Fibroblast of skin of left quadriceps (primary cell): ENCODE measurements around the gene PLRG1.
"Not testable (repeated sequence)": the region's sequence is repeated elsewhere in the genome, so short reads cannot be mapped to it uniquely, and the experiment has no call there.

Experiments used
- DNase-seq, 2 experiments: peaks; one replicate each; pipeline ENCODE4 v3.0.0-alpha.2; 2013; ENCODE audit warnings: low read depth in 2 of 2

The PLRG1 gene

DNA sequence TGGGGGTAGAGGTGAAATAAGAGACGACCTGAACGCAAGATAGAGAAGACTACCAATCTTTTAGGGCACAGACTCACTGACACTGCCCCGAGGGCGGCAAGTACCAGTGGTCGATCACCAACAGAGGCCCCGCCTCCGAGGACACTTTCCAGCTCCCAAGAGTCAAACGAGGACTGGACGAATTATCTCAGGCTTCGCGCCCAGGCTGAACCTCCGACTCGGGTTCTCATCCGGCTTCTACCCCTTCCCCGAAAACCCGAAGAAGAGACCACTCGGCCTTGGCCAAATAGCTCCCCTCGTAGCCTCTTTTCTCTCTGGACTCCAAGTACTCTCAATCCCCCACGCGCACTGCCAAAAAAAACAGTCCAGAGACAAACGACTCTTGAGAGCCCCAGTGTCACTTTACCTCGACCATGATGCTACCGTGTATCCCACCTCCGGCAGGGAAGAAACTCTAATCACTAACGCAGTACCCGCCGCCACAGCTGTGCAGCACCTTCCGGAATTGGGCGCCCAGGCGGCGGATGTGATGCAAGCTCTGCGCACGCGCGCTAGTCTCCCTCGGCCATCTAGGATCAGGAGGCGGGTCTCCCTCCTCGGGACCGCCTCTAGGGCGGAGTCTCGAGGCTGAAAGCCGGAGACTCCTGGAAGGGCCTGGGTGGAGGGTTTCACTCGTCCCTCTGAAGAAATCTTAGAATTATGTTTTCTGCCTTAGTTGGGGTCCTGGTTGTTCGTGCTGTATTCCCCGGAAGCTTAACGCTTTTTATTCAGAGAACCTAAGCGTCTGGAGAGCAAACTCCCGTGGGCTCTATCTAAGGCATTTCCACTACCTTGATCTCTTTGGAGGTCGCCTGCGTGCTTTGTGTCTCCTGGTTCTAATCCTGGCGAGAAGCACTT, at the start of gene PLRG1:
Gene PLRG1 (minus strand): TSS at position 507 of the 897 bp plus-strand sequence. CDS start 92 bp downstream, at position 415.
- DNase-seq: peak; percentile 87 to 89

DNA sequence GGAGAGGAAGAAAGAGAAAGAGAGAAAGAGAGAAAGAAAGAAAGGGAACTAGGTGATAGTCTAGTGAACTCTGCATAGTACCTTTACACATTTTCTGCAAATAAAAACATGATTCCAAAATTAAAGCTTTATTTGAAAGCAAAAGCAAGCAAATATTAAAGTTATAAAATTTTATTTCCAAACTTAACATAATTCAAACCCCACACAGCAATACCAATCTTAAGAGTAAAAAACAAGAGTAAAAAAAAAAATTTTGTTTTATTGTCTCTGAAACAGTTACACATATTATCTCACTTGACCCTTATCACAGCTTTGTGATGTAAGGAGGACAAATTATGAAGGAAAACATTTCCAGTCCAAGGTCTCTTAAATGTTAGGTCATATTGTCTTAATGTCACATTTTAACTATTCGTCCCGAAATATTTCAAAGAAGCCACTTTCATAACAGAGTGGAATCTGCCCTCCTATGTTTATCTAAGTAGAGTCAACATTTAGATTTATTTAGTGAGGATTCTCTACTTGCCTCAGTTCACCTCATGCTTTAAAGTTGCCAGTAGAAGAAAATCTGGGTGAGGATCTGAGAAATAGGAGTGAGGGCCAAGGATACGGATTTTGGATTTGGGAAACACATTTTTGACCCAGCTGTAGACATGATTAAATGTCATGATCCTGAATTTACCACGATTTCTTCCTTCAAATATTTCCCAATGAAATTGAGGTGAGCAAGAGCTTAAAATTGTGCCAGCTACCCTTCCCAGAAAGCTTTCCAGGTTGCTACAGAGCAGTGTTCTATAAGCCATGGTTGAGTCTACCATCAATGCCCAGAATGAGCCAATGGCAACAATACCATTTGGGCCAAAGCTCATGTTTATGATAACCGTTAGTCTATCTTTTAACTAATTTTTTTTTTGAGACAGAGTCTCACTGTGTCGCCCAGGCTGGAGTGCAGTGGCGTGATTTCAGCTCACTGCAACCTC, 47.9 kb upstream of the PLRG1 start:
- DNase-seq: no peak

DNA sequence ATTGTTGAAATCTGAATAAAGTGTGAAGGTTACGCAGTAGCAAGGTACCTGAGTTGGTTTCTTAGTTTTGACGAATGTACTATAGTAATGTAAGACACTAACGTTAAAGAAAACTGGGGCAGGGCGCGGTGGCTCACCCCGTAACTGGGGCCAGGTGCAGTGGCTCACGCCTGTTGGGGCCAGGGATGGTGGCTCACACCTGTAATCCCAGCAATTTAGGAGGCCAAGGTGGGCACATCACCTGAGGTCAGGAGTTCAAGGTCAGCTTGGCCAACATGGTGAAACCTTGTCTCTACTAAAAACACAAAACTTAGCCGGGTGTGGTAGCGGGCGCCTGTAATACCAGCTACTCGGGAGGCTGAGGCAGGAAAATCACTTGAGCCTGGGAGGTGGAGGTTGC, 47.1 kb upstream of the PLRG1 start:
- DNase-seq: not testable (repeated sequence)

DNA sequence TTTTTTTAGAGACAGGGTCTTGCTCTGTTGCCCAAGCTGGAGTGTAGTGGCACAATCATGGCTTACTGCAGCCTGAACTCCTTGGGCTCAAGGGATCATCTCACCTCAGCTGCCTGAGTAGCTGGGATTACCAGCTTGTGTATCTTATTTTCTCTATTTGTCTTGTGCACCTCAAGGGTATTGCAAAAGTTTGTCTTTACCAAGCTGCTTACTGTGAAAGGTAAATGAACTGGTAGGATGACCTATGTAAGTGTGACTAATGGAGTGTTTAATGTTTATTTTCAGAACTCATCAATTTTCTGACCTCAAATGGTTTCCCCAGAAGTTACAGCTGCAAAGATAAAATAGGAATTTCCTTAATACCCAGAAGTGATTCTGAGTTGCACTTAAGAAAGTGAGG, 45.6 kb upstream of the PLRG1 start:
- no peak for DNase-seq

DNA sequence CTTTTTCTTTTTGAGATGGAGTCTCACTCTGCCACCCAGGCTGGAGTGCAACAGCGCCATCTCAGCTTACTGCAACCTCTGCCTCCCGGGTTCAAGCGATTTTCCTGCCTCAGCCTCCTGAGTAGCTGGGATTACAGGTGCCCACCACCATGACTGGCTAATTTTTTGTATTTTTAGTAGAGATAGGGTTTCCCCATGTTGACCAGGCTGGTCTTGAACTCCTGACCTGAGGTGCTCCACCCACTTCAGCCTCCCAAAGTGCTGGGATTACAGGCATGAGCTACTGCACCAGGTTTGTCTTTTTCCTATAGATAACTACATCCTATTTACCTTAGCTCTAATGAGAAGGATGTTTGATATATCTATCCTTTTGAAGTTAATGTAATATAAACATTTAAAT, 44.1 kb upstream of the PLRG1 start:
- not testable (repeated sequence) for DNase-seq

DNA sequence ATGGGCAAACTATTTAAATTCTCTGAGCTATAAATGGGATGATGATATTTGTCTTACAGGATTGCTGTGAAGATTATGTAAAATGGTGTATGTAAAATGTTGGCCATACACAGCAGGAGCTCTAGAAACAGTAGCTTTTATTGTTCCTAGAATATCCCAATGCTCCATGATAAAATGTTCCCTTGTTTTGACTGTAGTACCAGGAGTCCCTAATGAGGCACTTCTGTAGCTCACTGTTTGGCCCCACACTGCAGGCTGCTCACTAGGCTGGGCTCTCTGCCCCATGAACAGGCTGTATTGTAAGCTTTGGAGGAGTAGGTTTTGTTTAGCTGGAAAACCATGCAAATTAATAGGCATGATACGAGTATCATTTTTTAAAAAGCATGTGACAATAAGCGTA, 43.7 kb upstream of the PLRG1 start:
- no peak for DNase-seq

DNA sequence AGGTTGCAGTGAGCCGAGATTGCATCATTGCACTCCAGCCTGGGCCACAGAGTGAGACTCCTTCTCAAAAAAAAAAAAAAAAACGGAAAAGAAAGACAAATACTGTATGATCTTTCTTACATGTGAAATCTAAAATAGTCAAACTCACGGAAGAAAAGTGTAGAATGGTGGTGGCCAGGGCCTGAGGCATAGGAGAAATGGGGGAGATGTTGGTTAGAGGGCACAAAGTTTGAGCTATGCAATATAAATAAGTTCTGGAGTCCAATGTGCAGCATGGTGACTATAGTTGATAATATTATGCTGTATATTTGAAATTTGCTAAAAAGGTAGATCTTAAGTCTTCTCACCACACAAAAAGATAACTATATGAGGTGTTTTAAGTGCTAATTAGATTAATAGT, 41.7 kb upstream of the PLRG1 start:
- DNase-seq: no peak

DNA sequence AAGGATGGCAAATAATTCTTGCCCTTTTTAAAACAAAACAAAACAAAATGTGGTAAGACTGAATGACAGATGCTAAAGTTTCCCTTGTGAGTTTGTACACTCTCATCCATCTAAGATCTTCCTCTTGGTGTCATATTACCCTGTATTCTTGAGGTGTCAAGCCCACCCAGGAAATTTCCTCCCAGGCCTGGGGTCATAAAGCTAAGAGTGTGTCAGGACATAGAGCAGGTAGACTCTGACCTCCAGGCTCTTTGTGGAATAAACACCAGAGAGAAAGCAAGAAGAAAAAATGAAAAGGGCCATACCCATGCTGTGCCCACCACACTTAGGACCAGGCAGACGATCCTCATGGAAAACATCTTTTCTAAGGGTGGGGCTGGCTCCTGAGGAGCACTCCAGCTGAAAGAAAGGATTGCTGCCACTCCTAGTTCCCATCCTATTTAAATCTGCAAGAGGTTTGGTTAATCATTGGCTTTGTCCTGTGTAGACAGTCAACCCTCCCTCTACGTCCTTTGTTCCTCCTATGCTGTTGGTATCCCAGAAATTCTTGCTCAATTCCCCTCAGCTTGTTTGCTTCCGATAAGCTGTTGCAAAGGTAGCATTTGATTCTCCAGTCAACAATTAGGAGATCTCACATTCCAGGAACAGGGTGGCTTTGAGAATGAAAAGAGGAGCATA, 40.3 kb upstream of the PLRG1 start, which contains the start of gene FGA:
Gene FGA (minus strand): TSS at position 414 of the 678 bp plus-strand sequence. CDS start 55 bp downstream, at position 359.
- DNase-seq: no peak

DNA sequence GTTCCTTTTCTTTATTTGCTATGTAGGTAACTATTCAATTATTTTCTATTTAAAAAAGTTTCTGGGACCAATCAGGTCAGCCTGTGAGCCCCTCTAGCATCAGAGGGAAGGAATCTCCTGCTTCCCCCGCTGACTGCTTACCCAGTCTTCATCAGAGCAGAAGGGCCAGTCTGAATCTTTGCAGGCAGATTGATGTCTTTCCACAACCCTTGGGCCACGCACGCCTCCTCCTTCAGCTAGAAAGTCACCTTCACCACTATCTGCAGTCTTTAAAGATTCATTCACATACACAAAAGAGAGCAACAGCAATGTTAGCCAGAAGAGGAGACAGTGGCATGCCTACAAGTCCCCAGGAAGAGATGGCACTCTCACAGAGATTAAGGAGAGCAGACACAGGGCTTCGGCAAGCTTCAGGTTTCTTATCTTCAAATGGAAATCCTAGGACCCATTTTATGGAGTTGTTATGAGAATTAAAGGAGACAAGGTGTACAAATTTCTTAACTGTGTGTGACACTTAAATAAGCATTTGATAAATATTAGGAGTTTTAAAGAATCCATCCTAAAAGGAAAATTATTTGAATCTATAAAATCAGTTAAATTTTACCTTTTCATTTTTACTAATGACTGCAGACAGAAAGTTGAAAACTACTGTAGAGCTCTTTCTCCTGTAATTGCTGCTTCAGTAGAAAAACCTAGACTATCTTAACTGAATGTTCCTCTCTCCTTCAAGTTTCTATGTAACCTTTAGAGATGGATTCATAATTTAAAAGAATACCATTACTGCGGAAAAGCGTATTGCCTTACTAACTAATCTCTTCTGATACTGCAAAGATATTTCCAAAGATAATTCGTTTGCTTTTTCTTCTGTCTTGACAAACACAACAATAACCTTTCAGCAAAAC, 39.3 kb upstream of the PLRG1 start:
- DNase-seq: no peak

DNA sequence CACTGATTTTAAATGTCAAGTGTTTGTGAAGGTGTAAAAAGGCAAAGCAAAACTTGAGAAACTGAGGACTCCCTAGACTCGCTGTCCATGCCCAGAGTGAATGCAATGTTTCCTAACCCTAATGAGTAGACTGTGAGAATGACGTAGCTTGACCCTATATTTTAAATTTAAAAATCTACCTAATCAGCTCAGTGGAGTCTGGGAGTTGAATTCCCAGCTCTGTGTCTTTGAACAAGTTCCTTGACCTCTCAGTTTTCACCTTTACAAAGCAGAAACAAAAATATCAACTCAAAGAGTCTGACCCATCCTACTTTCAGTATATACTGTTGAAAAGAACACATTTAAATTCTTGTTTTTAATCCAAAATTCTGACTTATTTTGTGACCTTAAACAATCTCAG, 38.0 kb upstream of the PLRG1 start:
- DNase-seq: no peak

DNA sequence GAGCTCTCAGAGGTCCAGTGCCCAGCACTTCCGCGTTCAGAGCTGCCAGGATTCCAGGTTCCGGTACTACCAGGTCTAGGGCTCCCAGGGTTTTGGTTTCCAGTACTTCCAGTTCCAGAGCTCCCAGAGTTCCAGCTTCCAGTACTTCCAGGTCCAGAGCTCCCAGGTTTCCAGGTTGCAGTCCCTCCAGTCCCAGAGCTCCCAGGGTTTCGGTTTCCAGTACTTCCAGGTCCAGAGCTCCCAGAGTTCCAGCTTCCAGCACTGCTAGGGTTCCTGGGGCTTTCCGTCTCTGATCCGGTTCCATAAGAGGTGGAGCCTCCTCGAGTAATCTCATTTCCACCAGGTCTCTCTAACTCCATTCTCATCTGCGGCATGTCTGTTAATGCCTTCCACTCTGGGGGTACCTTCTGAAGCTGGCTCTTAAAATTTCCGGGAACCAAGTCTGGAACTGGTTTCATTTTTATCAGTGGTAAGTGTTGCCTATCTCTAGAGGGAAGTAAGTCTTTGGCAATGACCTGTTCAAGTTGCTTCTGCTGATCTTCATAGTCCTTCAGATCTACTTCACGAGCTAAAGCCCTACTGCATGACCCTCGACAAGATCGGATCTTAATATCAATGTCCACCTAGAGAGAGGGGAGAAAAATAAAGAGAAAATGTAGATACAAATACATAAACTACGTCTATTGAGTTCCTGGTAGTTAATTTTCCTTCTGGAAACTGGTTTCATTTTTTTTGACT, 36.3 kb upstream of the PLRG1 start:
- DNase-seq: no peak

DNA sequence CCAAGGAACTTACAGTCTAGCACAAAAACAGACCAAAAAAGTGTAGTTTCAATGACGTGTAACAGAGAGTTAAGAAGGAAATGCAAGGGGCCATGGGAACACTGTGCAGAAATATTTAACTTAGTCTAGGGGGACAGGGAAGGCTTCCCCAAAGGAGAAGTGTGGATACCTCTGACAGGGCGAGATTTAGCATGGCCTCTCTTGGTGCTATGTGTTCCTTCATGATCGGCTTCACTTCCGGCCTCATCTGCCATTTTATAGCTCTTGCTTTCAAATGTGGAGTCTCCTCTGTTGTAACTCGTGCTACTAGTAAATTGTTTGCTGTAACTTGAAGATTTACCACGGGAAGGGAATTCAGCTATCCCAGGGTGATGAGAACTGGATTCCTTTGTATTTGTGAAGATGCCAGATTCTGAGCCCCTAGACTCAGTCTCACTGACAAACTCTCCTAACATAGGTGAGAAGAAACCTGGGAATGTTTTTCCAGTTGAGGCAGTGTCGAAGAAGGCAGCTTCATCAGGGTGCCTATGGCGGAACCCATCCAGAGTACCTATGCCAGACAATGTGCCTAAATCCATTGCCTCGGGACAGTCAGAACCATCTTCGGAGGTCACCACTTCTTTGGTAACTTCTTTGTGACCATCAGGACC, 35.3 kb upstream of the PLRG1 start:
- no peak for DNase-seq

DNA sequence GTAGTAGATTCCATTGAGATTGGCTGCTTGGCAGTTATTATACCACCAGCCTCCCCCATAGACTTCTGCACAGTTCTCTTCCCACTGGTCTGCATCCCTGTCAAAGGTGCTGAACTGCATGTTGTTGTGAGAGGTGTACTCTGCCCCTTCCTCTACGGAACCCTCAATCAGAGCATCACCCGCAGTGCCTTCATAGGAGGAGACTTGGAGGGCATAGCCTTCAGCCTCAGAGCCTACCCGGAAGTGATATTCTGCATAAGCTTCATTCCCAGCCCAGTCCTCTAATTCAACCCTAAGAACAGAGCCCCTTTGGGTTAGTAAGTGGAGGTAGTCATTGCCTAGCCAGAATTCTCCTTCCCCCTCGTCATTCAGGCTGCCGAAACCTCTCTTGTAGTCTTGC, 34.1 kb upstream of the PLRG1 start:
- DNase-seq: no peak

DNA sequence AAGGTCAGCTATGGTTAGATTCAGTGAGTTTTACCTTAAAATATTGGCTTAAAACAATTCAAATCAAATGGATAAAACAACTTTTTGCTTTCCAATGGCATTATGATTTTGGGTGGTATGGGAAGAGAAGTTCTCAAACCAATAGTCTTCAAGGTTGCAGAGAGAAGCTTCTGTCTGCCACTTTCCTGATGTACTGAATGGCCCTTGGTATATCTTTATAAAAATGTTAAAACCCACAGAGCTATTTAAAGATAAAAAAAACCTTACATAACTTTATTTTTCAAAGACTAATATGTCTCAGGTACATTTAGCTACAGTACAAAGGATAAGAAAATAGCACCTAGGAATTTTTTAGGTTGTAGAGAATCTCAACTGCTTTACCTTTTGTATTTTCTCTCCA, 33.5 kb upstream of the PLRG1 start:
- DNase-seq: no peak

DNA sequence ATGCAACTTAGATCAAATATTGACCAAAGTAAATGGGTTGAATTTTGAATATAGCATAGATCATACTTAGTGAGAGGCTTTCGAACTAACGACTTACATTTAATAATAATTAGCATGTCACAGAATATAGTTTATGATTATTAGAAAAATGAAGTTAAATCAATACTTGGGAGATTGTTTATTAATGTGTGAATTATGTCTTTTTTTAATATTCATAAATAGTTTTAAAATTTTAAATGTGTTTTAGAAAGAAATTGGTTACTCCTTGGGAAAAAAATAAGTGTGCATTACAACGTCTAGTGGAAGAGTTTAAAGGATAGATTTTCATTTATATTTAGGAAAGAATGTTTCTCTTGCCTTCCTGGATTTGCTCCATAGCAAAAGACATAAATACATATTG, 33.0 kb upstream of the PLRG1 start:
- no peak for DNase-seq

DNA sequence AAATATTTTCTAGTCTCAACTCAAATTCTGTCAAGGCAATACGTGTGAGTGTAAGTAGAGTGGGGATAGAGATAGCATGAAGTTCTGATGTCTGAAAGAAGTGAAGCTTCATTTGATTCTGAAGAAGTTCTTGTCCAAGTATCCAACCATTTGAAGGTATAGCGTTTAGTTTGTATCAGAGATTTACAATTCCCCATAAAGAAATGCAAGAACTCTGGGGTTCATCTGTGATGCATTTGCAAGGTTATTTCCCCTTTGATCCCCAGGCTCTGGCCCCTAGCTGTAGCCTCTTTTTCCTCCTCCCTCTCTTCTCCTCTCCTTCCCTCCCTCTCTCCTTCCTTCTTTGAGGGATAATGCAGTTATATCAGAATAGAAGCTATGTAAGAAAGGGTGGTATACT, 32.5 kb upstream of the PLRG1 start:
- no peak for DNase-seq

DNA sequence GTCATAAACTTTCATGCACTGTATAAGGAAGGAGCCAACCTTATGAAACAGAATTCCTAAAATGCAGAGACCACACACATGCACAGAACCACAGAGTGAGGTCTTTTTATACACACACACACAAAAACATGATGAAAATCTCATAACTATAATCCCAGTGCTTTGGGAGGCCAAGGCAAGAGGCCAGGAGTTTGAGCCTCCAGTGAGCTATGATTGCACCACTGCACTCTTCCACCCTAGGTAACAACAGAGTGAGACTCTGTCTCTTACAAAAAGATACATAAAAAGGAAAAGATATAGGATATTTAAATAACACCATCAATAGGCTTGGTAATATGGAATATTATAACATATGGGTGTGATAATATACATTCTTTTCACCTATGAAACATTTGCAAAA, 29.7 kb upstream of the PLRG1 start:
- no peak for DNase-seq

DNA sequence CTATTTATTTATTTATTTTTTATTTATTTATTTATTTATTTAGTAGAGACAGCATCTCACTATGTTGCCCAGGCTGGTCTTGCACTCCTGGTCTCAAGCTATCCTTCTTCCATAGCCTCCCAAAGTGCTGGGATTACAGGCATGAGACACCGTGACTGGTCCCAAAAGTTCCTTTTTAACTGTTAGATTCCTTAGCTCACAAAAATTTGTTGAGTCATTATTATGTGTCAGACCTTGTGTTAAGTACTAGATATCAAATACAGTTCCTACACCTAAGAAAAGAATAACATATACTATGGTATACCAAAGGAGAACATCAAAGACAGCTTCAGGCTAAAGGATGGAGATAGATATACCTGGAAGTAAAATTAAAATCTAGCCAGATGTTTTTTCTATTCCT, 28.7 kb upstream of the PLRG1 start:
- DNase-seq: no peak

DNA sequence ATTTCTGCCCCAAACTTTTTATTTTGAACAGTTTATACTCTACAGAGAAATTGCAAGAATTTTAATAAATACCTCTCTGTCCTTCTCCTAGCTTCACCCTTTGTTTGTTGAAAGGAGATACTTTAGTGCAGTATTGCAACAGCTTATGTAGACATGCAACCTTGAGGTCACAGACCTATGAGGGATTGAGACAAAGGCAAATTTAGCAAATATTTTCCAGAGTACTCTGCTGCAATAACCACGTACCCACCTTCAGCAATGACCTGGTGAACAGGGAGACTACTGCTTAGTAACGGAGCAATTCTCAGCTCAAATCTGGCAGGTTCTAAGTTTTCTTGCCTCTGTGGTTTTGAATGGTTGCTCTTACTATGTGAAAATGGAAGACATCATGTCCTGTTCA, 27.1 kb upstream of the PLRG1 start:
- DNase-seq: no peak

DNA sequence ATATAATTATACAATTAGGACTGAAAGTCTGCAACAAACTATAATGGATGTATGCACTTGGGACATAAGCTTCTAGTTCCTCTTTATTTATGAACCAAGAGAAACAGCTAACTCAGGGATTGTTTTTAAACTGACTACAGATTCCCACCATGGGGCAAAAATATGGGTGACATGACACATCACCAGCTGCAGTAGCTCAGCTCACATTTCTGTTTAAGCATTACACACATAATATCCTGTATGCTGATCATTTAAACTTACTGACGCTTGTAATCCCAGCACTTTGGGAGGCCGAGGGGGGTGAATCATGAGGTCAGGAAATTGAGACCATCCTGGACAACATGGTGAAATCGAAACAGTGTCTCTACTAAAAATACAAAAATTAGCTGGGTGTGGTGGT, 24.1 kb upstream of the PLRG1 start:
- DNase-seq: no peak
